K562 (cell line): ENCODE results near the gene BNC2. TPM values are rescaled to one million over a fixed set of nuclear protein-coding genes. Genes with fewer than 3 reads are reported as not detected.

Source experiments
- CBX3 ChIP-seq, 2 experiments: IDR thresholded peaks; 1 replicate in 1 of 2; 2 replicates in 1 of 2; pipeline ENCODE4 v1.6.1; 2012; ENCODE audit warnings: inconsistent platforms in 2 of 2, low read length in 2 of 2, borderline replicate concordance in 1 of 2, control low read depth in 1 of 2
- ETV6 ChIP-seq, 3 experiments: fragments of 150-350 bp in 1 of 3; sonication (generic) in 1 of 3; formaldehyde crosslinking in 1 of 3; IDR thresholded peaks; 2 replicates each; pipeline versions ENCODE4 v1.6.1 to v1.8.0; 2014 to 2022; ENCODE audit warnings: borderline replicate concordance in 2 of 3, low read depth in 2 of 3, antibody characterized with exemption in 1 of 3, low read length in 1 of 3, mild to moderate bottlenecking in 1 of 3, missing genetic modification reagents in 1 of 3
- KDM2B ChIP-seq: fragments of 250-450 bp; sonication (Bioruptor Pico); IDR thresholded peaks from 2 replicates; pipeline ENCODE4 v1.8.0; 2021; ENCODE audit warnings: mild to moderate bottlenecking, moderate library complexity
- NFE2L1 ChIP-seq: fragments of 450-650 bp; IDR thresholded peaks from 2 replicates; pipeline ENCODE4 v1.6.1; 2016; ENCODE audit warnings: missing genetic modification characterization, low read depth, mild to moderate bottlenecking, missing compliant biosample characterization, moderate library complexity, borderline replicate concordance
- OTX1 ChIP-seq: fragments of 450-650 bp; formaldehyde crosslinking; IDR thresholded peaks from 2 replicates; pipeline ENCODE4 v1.4.0; 2022; ENCODE audit warnings: mild to moderate bottlenecking
- TAF1 ChIP-seq: IDR thresholded peaks from 2 replicates; pipeline ENCODE4 v1.6.1; 2011; ENCODE audit warnings: mild to moderate bottlenecking, low read length, moderate library complexity; ENCODE audit not compliant: insufficient read depth, control insufficient read depth, severe bottlenecking; ENCODE audit errors: extremely low read depth
- ZNF75A ChIP-seq: fragments of 450-650 bp; formaldehyde crosslinking; IDR thresholded peaks from 2 replicates; pipeline ENCODE4 v1.4.0; 2020; ENCODE audit warnings: mild to moderate bottlenecking
- polyA plus RNA-seq, 8 experiments: library from polyadenylated mRNA; depleted of rRNA in 4 of 8; stranded (reverse) in 5 of 8; unstranded in 3 of 8; fragments of >200 nt; fragmentation: Nextera tagmentation in 2 of 8; fragmentation: Illumina TruSeq in 1 of 8; extraction: Ambion mirVana in 2 of 8; extraction: Trizol in 1 of 8; gene quantifications; 2 replicates each; pipeline versions ENCODE4 v1.2.1 to v1.2.3, GENCODE V29; 2011 to 2014; ENCODE audit warnings: inconsistent platforms in 1 of 8, missing spikeins in 1 of 8
- total RNA-seq, 7 experiments: library from RNA; depleted of rRNA in 6 of 7; stranded (reverse); fragments of >200 nt in 6 of 7; fragmentation: Illumina TruSeq in 2 of 7; extraction: Trizol in 2 of 7; gene quantifications; 2 replicates each; pipeline versions ENCODE4 v1.2.1 to v1.2.3, GENCODE V29; 2011 to 2021; ENCODE audit warnings: low replicate concordance in 1 of 7
- TF ChIP-seq, protein P1 (sequence below): fragments of 250-450 bp; sonication (Bioruptor Pico); IDR thresholded peaks from 2 replicates; pipeline ENCODE4 v1.8.0; 2021; ENCODE audit warnings: borderline replicate concordance, mild to moderate bottlenecking, moderate library complexity; ENCODE audit not compliant: poor library complexity, severe bottlenecking
- TF ChIP-seq, protein P2 (sequence below), 2 experiments: IDR thresholded peaks in 1 of 2; conservative IDR thresholded peaks in 1 of 2; 2 replicates each; pipeline ENCODE4 v1.6.1; 2016; ENCODE audit warnings: low read depth in 2 of 2, mild to moderate bottlenecking in 1 of 2, missing compliant biosample characterization in 1 of 2, missing genetic modification characterization in 1 of 2, moderate library complexity in 1 of 2

The BNC2 gene
- total and polyA plus RNA-seq, 9 of the 15 experiments (the other 6 are each of a cell fraction or from before 2014, with no cell fraction given), result not detected

DNA sequence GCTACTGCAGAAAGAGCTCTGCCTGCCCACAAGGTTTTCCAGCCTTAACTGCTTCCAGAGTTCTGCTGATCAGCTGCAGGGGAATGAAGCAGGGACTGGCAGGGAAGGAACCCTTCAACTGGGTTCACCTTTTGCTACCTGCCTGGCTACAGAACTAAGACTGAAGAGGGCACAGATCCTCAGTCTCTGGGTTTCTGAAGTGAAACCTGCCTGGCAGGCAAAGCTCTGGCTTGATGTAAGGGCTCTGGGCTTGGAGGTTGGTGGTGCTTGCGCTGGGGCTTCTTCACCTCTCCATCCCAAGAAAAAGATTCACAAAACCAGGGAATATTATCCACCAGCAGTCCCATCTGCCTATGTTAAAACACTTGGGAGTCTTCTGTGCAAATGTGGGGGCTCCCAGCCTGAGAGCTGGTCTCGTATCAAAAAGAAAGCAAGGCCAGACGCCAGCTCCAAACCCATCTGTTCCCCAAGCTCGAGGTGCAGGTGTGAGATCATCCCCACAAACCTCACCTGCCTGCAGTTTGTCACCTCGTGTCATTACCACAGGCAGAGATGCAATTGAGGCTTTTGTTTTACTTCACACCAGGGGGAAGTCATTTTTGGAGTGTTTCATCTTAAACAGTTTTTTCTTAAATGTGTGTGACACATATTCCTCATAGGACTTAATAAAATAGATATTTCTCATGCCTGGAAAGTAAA lies 58.3 kb downstream of the BNC2 start (continued):
- TF ChIP-seq TAF1, result no peak
- TF ChIP-seq NFE2L1 (tag), result no peak
- no peak for TF ChIP-seq KDM2B (CRISPR knock-in tag)
- no peak for TF ChIP-seq OTX1 (CRISPR knock-in tag)
- no peak for TF ChIP-seq CBX3 (IDR thresholded peaks at IDR 0.05; ENCODE audit: borderline replicate concordance in 1 of 2, low read length in 2 of 2)
- TF ChIP-seq, protein P1, sequence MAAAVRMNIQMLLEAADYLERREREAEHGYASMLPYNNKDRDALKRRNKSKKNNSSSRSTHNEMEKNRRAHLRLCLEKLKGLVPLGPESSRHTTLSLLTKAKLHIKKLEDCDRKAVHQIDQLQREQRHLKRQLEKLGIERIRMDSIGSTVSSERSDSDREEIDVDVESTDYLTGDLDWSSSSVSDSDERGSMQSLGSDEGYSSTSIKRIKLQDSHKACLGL, result no peak
- TF ChIP-seq, protein P2, sequence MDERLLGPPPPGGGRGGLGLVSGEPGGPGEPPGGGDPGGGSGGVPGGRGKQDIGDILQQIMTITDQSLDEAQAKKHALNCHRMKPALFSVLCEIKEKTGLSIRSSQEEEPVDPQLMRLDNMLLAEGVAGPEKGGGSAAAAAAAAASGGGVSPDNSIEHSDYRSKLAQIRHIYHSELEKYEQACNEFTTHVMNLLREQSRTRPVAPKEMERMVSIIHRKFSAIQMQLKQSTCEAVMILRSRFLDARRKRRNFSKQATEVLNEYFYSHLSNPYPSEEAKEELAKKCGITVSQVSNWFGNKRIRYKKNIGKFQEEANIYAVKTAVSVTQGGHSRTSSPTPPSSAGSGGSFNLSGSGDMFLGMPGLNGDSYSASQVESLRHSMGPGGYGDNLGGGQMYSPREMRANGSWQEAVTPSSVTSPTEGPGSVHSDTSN (CRISPR knock-in tag; IDR thresholded peaks at IDR 0.05; ENCODE audit: low read depth), result no peak
- TF ChIP-seq, protein P2 (tag; conservative IDR thresholded peaks at IDR 0.05; ENCODE audit: low read depth), result no peak
- no peak for TF ChIP-seq ZNF75A (CRISPR knock-in tag)
- TF ChIP-seq ETV6 (IDR thresholded peaks at IDR 0.05; ENCODE audit: borderline replicate concordance in 1 of 2, low read depth in 2 of 2, low read length in 1 of 2), result no peak
- no peak for TF ChIP-seq ETV6 (CRISPR knock-in tag; IDR thresholded peaks at IDR 0.05; ENCODE audit: borderline replicate concordance)
